NCI-H1694 (cell line): ENCODE results near the gene SESN1.
"Not testable (repeated sequence)": the region's sequence is repeated elsewhere in the genome, so short reads cannot be mapped to it uniquely, and the experiment has no call there.

Experiments
- DNase-seq: peaks from one replicate; lab custom pipeline; 2025; lab: John Stamatoyannopoulos, UW

The SESN1 gene

DNA sequence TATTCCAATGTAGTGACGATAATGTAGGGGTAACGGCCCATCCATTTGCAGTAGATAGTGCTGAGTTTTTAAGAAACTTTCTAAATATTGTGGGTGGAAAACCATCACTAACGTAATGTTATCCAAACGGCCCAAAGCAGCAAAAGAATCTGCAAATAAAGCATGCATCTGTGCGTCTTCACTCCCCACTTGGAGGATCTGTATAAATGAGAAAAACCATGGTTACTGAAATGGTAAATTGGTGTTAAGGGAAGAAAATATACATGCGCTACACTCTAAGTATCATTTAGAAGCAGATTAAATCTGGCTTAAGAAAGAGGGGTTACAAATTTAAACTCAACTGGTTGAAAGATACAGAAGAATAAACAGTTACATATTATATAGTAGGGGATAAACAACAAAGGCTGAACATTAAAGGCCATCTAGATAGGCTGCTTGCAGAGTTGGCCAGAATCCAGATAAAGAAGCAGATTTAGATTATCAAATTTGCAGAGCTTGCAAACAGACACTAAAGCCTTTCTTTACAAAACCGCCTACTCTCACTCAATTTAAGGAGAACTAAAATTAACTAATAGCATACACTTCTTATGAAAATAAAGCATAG lies 93.3 kb downstream of the SESN1 start:
- DNase-seq, result no peak

DNA sequence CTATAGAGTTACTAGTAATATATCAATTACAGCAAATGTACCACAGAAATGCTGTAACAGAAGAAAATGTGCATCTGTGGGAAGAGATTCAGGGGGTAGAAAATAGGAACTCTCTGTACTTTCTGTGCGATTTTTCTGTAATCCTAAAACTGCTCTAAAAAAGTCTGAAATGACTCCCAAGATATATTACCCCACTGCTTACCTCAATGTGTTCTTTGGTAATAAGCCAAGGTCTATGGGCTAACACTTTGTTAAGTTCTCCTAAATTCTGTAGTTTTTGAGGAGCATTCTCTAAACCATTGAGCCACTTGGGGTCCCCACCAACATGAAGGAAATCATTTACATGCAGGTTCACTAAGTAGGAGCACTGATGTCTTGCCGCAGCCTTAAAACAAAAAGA lies 94.4 kb downstream of the SESN1 start:
- DNase-seq, result no peak

DNA sequence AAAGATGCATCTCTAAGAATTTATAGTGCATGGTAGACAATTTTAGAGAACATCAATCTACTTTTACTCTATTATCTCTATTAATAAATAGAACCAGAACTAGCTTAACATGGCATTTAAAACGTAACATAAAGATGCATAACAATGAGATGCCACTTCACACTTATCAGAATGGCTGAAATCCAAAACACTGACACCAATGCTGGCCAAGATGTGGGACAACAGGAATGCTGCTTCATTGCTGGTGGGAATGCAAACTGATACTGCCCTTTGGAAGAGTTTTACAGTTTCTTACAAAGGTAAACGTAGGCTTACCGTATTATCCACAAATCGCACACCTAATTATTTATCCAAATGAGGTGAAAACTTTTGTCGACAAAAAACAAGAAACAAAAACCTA lies 95.2 kb downstream of the SESN1 start:
- DNase-seq, result no peak

DNA sequence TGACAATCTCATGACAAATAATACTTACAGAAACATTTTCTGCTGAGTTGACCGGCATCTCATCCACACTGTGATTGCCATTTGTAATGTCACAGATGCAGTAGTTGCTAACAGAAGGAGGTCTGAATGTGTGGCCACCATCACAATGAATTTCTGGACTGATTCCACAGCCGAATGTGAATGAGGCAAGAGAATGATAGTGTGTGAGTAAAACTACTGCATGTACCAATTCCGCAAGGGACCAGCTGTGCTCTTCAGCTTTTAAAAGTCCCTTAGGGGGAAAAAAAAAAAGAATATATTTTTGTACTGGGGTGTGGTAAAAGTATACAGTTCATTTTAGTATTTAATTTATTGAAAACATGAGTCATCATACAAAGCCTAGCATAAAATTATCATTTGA lies 96.2 kb downstream of the SESN1 start:
- no peak for DNase-seq

DNA sequence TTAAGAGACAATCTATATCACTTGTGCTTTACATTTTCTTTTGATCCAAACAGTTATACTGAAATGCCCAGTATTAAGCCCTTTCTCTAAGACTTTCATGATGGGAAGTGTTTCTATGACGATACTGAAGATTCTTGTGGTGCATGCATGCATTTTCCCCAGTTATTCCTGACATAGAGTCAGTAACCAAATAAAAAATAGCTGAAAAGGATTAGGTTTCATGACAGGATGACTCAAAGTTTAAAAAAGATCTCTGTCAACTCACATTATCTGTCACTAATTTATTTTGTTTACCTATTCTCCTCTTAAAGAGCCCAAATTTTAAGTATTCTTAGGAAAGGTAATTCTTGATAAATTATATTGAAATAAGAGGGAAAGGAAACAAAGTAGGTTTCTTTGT lies 98.4 kb downstream of the SESN1 start:
- DNase-seq, result no peak

DNA sequence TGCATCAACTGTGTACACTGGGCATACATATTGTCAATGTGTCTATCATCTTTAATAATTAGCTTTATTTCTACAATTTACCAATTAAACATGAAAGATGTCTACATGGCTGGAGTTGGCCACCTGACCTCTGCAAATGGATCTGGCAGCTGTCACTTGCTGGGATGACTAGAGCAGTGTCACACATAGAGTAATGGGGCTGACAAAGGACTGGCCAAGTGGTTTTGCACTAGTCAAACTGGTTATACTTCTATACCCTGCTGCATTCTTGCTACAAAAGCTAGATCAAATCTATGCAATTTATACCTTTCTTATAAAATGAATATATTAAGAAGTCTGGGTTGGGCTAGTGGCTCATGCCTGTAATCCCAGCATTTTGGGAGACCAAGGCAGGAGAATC lies 99.3 kb downstream of the SESN1 start:
- no peak for DNase-seq

DNA sequence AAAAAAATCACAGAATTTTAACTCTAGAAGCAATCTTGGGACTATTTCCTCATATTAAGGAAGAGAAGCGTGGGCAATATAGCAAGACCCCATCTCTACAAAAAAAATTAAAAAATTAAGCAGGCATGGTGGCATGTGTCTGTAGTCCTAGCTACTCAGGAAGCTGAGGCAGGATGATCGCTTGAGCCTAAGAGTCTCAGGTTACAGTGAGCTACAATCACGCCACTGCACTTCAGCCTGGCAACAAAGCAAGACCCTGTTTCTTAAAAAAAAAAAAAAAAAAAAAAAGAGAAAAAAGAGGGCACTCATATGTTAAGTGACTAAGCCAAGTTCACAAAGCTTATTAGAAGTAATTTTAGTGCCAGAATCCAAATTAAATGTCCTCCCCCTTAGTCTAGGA lies 100.8 kb downstream of the SESN1 start:
- DNase-seq, result no peak

DNA sequence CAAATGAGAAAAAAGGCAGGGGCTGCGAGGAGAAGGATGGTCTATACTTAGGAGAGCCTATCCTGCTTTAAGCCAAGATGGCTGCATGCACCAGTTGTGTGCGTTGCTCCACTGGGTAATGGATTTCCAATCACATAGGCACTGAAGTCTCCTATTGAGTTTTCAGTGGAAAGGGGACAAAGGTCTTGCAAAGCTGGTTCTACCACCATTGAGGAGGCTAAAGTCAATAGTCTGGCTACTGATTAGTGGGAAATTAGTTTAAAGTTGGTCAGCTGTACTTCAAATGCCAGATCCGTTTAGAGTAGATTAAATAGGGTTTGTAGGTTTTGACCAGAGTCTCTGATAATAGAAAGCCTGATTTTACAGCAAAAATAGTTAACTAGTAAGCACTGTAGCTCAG lies 104.9 kb downstream of the SESN1 start:
- DNase-seq, result no peak

DNA sequence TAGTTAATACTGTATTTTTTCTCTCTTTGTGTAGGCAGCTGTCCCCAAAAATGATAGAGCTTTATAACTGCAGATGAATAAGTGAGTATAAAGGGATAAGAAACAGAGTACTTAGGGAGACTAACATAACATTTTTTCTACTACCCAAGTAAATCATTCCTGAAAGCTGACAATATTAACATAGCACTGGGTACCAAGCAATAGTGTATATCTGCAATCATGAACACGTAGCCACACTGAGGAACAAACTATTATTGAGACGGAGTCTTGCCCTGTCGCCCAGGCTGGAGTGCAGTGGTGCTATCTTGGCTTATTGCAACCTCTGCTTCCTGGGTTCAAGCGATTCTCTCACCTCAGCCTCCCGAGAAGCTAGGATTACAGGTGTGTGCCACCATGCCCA lies 105.9 kb downstream of the SESN1 start:
- no peak for DNase-seq

DNA sequence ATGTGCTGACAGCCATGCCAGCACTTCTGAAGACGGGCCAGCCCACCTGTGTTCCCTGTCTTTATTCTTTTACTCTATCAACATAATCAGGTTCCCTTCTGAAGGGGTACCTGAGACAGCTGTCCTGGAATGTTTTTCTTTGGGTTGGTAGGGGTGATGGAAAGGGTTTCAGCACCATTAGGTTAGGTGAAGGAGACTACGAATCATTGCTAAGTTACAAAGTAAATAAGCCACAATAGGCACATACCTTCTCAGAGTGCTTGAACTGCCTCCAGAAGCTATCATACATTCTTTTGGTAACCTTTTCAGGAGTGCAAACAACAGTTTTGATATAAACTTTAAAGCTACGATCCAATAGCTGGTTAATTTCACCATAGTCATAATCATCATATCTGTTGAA lies 106.3 kb downstream of the SESN1 start:
- no peak for DNase-seq

DNA sequence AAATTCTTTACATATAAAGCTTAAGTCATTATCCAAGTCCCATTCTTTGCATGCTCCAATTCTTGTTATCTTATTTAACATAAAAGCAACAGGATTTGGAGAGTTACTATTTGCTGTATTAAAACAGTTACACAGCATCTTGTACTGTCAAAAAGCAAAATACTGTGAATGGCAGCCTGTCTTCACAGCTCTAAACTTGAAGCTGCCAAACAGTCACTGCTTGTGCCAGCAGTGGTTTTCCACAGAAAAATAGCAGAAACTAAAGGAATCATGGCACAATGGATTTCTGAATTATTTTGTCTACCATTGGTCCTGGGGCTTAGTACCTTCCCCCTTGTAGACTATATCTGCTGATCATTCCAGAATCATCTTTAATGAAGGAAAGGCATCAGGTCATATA lies 107.5 kb downstream of the SESN1 start:
- DNase-seq, result no peak

DNA sequence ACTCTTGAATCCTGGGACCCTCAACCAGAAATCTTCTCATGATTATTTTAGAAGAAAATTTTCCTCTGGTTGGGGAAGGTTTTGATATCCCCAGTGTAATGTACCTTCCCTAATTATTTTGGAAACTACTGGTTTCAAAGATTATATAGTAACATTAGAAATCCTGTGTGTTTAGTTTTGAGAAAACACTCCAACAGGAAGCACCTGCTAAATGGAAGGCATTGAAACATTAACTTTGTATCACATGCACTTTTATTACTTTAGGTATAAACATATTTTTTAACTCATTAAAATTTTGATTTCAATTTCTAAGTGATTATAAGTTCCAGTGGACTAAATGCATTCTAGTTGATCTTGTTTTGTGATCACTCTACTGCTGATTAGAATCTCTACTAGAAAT lies 109.3 kb downstream of the SESN1 start:
- DNase-seq, result no peak

DNA sequence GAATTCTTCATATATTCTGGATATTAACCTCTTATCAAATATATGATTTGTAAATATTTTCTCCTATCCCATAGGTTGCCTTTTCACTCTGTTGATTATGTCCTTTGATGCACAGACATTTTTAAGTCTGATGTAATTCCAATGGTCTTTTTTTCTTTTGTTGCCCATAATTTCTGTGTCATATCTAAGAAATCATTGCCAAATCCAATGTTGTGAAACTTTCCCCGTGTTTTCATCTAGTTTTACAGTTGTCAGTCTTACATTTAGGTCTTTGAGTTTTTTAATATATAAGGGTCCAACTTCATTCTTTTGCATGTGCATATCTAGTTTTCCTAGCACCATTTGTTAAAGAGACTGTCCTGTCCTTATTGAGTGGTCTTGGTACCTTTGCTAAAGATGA lies 111.5 kb downstream of the SESN1 start:
- no peak for DNase-seq

DNA sequence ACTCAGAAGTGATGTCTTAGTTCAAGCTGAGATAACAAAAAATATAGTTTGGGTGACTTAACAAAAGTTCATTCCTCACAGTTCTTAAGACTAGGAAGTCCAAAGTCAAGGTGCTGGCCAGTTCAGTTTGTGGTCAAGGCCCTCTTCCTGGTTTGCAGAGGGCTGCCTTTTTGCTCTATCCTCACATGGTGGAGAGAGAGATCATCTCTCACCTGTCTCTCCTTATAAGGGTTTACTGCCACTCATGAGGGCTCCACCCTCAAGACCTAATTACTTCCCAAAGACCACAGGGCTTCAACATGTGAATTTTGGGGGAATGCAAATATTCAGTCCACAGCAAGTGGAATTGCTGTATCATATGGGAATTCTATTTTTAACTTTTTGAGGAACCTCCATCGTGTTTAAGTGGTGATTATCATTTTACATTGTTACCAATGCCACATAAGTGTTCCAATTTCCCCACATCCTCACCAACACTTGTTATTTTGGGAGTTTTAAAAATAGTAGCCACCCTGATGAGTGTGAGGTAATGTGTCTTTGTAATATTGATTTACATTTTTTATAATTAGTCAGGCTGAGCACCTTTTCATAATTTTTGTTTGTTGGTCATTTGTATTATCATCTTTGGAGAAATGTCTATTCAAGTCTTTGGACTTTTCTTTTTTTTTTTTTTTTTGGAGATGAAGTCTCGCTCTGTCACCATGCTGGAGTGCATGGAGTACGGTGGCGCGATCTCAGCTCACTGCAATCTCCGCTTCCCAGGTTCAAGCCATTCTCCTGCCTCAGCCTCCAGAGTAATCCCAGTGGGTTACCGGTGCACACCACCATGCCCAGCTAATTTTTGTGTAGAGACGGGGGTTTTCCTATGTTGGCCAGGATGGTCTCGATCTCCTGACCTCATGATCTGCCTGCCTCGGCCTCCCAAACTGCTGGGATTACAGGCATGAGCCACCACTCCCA lies 112.2 kb downstream of the SESN1 start:
- DNase-seq, result no peak

DNA sequence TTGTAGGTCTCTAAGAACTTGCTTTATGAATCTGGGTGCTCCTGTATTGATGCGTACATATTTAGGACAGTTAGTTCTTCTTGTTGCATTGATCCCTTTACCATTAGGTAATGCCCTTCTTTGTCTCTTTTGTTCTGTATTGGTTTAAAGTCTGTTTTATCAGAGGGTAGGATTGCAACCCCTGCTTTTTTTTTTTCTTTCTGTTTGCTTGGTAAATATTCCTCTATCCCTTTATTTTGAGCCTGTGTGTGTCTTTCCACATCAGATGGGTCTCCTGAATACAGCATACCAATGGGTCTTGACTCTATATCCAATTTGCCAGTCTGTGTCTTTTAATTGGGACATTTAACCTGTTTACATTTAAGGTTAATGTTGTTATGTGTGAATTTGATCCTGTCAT lies 116.0 kb downstream of the SESN1 start:
- DNase-seq, result not testable (repeated sequence)

DNA sequence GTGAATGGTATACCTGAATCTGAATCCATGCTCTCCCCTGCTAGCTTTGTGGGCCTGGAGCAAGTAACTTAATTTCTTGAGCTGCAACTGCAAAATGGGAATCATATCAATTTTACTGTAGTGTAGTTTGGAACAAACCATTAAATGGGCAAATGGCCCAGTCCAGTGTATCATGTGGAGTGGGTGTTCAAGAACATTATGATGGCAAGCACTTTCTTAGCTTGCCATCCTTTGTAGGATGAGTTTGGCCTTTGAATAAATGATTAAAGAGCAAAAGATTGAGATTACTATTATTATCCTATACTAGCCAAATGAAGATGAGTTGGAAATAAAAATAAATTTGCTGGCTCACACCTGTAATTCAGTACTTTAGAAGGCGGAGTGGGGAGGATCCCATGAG lies 120.4 kb downstream of the SESN1 start:
- DNase-seq, result no peak

DNA sequence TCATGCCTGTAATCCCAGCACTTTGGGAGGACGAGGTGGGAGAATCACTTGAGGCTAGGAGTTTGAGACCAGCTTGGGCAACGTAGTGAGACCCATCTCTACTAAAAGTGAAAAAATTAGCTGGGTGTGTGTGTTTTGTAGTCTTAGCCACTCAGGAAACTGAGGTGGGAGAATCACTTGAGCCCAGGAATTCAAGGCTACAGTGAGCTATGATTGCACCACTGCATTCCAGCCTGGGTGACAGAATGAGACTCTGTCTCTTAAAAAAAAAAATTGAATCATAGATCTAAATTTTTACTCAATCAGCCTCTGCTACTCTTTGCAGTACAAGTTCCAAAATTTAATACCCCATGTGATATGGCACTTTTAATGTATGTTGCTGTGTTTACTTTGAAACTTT lies 124.9 kb downstream of the SESN1 start:
- DNase-seq, result no peak

DNA sequence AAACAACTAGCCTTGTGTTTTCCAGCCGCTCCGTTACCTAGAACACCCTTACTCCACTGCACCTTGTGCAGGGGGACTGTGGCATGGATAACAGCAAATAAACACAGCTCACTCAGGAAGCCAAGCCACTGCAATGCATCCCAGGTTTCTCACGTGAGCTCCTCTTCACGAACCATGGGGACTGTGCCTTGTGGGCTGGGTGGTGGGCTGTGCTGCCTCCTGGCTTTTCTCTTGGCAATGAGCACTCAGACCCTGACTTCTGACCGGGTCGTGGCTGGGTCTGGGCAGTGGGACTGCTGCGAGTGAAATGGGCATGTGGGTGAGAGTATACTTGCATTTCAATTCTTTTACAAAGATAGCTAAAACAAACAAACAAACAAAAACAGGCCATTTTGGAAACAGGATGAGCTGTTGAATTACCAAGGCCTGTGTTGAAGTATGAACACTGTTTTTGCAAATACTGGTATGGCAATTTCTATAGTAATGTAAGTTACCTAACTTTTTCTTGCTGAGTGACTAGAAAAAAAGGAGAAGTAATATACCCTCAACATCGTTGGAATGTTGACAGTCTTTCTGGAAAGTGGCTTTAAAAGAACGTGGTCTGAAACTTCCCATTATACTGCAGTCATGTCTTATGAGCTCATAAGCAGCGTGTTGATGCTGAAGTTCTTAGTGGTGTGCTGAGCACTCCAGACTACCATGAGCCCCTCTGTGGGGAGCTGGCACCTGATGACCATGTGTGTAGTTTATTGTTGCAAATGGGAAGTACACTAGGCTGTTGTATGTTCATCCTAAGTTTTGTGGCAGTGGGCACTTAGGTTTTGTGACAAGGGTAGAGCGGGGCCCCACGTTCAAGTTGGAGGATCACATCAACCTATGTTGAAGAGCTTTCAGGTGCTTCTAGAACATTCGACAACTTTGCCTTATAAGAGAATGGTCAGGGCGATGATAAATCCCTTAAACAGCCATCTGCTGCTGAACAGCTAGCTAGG lies 126.0 kb downstream of the SESN1 start:
- DNase-seq, result no peak

DNA sequence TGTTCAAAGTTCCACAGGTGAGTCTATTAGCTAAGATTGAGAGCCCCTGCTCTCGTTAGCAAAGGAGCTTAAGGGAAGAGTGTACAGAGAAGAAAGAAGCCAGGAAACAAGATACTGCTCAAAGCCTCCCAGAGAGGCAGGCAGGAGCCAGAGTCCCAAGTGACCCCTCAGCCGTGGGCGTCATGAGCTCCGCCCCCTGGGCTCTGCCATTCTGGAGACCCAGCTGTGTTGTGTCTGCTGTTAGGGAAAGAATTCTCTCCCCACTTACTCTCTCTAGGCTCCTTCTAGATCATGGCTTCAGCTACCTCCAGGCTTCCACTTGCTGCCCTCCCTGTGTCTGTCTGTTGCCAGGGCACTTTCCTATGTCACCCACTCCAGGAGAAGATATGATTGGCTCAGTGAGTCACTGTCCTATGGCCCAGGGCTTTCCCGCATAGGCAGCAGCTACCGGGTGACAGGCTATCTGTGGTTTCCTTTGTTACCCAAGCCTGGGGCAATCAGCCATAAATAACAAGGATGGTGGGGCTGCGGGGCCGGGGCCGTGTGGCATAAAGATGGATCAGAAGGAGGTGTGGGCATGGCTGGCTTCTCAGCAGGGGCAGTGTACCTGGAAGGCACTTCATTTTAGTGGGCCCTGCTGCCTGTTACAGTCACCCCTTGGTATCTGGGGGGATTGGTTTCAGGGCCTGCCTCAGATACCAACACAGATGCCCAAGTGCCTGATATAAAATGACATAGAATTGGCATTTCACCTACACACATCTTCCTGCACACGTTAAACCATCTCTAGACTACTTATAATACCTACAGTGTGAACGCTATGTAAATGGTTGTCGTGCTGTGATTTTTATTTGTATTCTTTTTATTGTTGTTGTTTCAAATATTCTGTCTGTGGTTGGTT lies 127.5 kb downstream of the SESN1 start:
- no peak for DNase-seq

DNA sequence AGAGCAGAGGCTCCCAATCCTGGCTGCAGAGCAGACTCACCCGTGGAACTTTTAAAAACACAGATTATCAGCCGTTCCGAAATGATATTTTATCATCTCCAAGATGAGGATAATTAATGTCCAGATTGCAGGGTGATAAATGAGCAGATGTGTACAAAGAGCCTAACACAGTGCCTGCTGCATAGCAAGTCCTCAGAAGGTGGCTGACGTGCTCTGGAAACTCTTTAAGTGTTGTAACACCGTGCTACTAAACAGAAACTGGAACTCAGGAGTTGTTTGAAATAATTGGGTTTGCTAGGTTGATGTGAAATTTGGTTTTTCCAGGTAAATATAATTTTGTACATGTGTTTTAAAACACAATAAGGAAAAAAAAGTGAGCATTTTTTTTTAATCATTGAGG lies 128.4 kb downstream of the SESN1 start:
- DNase-seq, result no peak

DNA sequence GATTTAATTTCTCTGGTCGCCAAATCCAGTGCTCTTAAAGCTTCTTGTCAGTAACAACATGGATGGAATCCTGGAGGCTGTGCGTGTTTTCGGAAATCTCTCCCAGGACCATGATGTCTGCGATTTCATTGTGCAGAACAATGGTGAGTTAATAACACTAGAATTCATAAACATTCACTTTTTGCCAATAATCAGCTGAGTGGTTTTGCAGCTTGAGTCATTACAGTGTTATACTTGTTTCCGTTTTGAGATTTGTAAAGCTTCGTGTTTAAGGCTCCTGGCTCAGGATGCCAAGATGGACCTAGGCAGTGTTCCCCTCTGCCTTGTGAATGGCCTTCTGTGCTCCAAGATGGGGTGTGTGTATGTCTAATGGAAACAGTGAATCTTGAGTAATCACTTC lies 132.7 kb downstream of the SESN1 start:
- DNase-seq, result no peak
